GM18511 (cell line): ENCODE data around the gene CEBPA.

ENCODE experiments used
- ATAC-seq: cut with Tn5 transposase; IDR thresholded peaks from one replicate; pipeline ENCODE4 v1.9.1; 2021; ENCODE audit warnings: mild to moderate bottlenecking, moderate library complexity; ENCODE audit not compliant: unreplicated experiment

The CEBPA gene

DNA sequence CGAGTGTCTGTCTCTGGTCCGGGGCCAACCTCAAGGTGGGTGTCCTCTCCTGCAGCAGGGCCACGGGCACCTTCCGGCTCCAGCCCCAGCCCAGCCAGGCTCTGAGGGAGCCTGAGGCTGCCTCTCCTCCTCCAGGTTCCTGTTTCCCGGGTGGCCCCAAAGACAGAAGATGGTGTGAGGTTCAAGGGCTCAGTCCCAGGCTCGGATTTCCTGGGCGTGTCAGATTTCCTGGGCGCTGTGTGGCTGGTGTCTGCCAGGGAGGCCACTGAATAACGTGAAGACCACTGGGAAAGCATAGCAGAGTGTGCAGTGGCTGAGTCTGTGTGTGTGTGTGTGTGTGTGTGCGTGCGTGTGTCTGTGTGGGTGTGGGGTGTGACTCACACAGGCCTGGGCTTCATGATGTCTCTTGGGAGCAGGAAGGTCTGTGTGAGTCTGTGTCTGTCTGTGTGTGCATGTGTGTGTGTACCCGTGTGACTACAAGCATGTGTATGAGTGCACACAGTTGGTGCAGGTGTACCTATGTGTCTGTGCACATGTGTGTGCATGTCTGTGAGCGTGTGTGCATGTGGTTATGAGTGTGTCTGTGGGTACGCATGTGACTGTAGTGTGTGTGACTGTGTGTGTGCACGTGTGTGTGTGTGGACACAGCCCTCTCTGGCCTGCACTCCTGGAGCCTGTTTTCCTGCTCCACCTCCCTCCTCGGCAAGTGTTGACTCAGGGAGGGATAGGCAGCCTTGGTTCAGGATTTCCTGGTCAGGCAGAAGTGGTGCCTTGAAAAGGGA lies 28.3 kb downstream of the CEBPA start:
- no peak for ATAC-seq

DNA sequence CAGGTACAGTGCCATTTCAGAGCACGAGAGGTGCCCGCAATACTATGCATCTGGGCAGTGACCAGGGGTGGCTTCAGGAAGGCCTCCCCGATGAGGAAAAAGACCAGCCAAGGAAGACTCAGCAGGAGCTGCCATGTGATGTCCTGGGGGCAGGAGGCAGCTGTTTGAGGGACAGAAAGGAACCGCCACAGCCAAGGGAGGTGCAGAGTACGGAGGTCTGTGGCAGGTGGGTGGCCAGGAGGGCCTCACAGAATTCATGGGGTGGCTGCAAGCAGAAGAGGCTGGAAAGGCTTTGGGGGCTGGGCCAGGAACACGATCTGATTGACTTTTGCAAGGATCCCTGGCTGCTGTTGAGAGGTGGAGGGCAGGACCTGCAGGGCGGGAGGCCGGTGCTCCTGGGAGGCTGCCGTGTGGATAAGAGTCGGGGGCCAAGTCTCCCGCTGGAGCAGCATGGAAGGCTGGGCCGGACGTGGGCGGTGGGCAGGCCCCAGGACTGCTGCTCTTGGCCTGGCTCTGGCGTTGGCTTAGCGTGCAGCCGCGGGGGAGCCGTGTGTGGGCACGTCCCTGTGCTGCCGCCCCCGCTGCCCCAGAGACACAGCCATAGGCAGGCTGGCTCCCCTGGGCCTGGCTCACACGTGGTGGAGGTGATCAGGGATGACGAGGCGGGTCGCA lies 29.1 kb downstream of the CEBPA start:
- no peak for ATAC-seq

DNA sequence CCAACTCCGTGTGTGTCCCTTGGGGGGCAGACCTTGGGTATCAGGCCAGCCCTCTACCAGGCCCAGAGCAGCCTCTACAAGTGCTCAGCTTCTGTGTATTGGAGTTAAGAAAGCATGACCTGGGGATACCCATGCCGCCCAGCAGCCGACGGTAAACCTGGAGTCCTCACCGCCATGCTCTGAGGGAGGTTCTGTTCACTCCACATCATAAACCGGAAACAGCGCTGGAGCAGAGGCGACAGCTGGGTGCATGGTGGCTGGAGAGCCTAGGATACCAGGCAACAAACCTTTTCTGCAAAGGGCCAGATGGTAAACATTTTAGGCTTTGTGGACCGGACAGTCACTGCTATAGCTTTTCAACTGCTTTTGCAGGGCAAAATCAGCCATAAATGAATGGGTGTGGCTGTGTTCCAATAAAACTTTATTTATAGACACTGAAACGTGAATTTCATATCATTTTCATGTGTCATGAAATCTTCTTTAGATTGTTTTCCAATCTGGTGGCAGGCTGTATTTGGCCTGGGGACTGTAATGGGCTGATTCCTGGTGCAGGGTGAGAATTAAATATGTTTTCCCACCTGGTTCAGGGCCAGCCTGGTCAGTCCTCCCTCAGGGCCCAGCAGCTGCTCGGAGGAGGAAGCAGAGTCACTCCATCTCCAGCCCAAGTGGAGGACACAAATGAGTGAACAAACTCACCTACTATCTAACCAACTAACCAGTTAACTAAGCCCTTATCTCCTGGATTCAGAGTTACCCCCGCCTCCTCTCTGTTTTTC lies 30.9 kb downstream of the CEBPA start:
- ATAC-seq = no peak

DNA sequence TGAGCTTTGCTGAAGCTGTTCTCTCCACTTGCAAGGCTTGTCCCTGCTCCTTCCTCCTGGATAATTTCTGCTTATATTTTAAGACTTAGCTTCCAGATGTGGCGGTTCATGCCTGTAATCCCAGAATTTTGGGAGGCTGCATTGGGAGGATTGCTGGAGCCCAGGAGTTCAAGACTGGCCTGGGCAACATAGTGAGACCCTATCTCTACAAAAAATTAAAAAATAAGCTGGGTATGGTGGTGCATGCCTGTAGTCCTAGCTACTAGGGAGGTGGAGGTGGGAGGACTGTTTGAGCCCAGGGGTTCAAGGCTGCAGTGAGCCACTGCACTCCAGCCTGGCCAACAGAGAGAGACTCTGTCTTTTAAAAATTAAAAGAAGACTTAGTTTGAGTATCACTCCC lies 31.6 kb downstream of the CEBPA start:
- ATAC-seq = no peak

DNA sequence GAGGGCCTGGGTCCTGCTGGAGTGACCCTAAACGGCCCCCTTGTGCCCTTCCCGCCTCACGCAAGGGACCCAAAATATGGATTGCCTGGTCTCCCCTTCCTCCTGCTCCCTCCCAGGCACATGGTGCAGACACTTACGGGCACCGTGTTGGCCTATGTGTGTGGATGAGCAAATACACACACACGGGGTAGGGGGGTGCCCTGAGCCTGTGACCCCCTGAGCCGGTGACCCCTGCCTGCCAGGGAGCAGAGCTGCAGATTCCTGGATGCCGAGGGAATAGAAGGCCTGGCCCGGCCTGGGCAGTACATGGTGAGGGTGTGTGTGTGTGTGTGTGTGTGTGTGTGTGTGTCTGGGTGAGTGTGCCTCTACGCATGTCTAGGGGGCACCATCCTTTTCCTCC lies 33.3 kb downstream of the CEBPA start:
- no peak for ATAC-seq

DNA sequence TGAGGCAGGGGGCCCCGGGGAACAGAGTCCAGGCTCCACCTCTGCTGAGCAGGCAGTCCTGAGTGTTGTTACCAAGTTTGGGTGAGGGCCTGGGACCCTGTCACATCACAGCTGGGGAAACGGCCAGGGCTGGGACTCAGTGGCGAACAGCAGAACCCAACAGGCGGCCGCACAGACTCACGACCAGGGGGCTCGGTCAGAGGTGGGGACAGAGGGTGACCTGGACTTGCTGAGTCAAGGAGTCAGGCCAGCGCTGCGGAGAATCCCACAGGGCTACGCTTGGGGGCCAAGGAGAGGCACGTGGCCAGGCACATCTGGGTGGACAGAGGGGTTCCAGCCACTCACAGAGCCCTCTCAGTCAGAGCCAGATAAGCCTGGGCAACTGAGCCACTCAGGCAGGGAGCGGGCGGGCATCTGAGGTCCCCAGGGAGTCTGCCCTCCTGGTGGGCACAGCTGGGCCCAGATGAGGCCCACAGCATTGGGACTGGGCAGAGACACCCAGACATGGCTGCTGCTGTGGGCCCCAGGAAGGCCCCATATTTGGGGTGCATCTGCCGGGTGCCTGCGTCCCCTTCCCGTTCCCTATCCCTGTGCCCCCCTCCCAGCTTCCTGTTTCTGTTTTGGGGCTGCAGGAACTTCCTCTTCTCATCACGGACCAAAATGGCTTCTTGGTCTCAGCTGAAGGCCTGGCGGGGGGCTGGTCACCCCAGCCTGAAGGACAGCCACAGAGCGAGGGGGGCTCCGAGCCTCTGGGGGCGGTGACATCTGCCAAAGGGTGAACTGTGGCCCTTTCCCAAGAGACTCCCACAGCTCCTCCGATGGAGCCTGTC lies 34.0 kb downstream of the CEBPA start:
- ATAC-seq = no peak

DNA sequence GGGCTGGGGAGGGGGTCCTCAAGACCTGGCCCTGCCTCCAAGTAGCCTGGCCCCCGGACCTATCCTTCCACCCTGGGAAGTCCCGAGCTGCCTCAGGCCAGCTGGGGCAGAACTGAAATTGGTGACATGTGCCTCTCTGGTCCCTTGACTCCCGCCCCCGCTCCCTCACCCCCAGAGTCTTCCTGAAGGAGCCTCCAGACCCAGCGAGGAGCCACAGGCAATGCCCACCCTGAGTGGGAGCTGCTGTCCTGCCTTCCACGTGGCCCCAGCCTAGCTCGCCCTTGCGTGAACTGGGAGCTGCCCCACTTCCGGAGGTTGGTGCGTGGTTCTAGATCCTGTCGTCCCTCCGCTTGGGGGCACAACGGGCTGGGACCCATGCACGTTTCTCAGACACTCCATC lies 34.6 kb downstream of the CEBPA start:
- no peak for ATAC-seq

DNA sequence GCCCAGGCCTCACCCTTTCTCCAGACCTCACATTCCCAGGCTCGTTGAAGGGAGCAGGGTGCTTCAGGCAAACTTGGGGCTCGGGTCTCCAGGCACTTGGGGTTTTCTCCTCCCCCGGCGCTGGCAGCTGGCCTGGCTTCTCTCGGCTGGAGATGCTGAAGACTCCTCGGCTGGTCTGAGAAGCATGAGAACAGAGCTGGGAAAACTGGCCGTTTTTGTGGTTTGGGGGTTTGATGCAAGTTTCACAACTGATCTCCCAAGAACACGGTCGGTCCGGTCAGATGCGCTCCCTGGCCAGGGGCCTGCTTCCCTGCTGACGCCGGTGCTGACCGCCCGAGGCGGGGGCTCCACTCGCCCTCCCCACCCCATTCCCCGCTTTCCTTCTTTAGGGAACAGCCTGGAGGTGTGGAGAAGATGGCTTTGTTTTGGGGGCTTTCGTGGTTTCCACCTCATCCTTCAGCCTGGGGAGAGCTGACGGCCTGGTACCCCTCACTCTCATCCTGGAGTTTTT lies 35.3 kb downstream of the CEBPA start:
- ATAC-seq = no peak

DNA sequence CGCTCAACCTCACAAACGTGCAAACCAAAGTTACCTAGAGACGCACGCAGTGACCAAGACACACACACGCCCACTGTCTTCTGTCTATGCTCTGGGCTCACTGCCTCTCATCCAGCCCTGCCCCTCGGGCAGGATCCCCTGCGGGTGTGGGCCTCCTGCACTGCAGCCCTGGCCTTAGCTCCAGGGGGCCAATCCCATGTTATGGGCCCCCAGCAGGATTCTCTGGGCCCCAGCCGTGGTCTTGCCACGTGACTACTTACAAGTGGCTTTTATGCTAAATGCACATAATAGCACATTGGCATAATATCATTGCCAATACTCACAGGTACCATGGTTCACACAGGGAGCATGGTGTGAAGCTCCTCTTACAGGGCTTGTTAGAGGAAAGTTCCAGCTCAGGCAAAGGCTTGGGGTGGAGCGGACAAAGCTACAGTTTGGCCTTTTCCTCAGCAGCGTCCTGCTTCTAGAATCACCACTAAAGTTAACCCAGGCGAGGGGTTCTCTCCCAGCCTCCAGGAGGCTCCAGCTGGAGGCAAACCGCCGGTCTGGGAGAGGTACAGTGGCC lies 37.4 kb downstream of the CEBPA start:
- ATAC-seq = no peak

DNA sequence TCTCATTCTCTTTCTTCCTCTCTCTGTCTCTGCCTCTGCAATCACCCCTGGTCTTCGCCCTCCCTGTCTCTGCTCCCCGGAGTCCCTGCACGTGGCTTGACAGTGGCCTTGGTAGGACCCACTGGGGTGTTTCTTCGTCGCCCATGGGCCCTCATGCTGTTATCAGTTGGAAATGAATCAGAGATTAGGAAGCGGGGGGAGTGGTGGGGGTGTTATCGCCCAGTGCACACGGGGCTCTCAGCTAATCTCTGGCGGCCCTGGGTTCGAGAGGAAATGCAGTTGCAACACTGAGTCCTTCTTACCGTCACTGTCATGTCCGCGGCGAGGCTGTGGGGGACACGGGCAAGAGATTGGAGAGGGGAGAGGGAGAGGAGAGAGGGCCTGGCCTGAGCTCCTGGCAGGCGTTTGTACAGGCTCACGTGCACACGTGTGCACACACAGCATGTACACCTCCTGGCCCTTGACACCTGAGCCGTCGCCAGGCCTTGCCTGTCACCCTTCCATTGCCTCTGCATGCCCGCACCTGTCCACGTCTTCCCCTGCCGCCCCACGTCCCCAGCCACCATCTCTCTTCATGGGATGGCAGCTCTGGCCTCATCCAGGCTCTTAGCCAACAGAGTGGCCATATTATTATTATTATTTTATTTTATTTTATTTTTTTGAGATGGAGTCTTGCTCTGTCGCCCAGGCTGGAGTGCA lies 38.9 kb downstream of the CEBPA start:
- ATAC-seq = no peak

DNA sequence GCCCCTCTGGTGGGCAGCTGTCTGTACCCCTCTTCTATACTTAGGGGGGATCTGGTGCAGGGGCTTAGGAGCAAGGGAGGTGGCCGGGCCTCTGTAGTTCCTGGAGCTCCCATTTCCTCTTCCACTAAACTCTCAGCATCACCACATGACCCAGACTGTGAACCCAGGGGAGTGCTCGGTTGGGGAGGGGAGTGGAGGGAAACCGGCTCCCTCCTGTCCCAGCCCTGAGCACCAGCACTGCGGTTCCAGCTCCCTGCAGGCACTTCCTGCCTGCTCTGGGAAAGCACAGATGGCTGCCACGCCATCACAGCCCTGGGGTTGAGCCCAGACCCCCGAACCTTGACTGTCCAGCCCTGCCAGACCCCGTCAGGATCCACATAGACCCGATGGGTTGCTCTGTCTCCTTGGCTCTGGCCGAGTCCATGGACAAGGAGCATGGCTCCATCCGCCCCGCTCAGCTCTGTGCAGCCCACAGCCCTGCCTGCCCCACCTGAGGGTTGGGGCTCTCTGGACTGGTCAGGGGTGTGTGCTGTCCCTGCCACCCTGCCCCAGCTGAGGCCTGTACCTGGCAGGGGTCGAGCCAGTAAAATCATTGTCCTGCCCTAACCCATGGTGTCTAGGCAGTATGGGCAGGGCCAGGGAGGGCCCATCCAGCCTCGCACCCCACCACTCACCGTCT lies 40.7 kb downstream of the CEBPA start:
- ATAC-seq = no peak

DNA sequence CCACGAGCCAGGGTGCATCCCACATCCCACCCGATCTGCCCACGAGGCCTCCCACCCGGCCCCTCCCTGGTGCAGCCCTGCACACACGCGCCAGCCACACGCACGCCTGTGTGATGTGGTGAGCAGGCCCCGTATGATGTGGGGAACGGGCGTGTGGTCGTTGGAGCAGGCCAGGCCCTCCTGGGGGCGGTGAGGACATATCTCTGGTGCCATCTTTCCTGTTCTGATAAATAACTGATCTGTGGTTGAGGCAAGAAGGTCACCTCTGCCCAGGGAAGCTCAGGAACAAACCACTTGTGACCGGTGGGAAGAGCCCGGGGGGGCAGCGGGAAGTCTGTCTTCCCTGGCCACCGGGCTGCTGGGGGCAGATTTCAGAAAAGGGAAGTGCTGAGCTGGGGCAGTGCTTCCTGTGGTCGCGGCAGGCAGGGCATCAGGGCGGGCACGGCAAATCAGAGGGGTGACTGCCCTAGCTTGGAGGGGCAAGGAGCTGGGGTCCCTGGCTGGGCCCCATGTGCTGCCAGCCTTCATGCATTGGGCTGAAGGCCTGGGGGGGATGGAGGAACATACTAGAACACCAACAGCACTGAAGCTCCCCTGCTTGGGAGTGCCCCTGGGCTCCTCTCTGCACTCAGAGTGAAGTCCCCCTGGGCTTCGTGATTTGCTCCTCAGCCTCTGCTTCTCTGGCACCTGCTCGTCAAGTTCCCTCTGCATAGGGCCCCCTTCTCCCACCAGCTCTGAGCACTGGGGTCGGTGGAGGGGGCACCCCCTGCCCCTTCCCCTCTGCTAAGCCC lies 41.5 kb downstream of the CEBPA start:
- no peak for ATAC-seq

DNA sequence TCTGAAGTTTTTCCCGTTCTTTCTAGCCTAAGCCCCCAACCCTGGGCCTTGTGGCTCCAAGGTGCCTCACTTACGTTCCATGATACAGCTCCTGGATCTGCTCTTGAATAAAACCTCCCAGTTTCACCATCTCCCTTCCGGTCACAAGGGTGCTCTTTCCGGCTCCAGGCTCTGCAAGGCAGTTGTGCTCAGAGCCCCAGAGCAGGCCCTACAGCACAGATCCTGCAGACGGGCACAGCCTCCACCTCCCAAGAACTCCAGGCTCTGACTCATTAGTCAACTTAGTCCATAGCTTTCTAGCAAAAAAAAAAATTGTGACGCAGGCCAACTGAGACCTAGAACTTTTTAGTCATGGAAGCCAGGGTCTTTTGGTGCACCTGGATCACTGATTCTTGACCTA lies 42.8 kb downstream of the CEBPA start:
- ATAC-seq = no peak

DNA sequence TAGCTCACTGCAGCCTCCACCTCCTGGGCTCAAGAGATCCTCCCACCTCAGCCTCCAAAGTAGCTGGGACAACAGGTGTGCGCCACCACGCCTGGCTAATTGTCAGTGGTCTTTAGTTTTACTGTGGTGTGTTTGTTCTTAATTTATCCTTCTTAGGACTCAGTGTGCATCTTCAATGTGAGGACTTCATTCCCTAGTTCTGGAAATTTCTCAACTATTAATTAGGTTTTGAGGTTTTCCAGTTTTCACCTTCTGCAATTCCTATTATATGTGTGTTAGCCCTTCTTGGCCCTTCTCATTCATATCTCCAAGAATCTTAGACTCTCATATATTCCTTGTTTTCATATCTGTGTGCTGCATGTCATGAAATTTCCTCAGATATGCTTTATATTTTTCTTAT lies 44.5 kb downstream of the CEBPA start:
- ATAC-seq = no peak

DNA sequence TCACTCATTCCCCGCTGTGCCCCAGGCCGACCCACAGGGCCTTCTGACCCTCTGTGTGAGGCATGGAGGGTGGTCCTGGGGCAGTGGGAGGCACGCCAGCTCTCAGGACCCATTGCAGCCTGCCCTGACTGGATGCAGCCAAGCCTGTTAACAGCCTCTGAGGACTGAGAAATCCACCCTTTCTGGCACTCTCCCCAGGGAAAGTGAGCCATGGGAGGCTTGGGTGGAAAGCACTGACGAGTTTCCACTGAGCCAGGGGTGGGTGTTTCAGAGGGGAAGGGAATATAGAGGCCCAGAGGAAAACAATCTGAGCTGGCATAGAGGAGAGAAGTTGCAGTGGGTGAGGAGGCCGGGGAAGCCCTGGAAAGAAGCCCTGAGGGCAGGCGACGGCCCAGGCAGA lies 46.1 kb downstream of the CEBPA start:
- no peak for ATAC-seq

DNA sequence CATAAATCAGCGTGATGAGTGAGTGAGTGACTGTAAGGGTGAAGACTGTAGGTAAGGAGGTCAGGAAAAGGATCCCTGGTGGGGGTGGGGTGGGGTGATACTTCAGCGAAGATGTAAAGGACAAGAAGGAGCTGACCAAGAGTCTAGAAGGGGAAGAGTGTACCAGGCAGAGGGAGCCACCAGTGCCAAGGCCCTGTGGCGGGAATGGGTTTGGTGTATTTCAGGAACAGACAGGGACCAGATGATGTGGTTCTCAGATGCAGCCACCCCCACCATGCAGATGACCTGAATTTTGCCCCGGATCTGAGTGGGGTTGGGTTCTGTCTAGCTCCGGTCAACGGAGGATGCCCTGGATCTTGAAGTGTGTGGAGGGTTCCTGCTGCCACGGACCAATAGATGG lies 46.6 kb downstream of the CEBPA start:
- ATAC-seq = no peak

DNA sequence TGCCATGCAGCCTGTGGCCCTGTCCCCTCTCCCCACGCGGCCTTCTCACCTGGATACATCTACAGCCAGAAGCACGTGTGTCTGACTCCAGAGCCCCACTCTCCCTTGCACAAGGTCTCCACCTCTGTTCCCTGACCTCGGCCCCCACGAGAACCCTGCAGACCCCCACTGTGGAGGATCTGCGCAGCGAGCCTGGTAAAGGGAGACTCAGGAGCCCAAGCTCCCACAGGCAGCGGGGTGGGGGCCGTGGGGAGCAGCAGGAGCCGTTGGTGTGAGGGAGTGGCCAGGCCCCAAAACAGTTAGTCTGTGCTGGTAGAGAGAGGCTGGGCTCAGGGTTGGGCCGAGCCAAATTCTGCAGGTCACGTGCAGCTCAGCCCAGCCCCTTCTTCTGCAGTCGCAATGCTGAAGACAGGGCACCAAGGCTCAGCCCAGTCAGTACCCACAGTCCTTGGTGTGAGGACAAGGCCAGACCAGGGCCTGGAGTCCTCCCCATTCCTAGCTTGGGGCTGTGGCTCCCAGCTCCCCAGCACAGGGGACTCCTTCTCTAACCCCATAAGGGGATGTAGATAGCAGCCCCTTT lies 48.0 kb downstream of the CEBPA start:
- no peak for ATAC-seq

DNA sequence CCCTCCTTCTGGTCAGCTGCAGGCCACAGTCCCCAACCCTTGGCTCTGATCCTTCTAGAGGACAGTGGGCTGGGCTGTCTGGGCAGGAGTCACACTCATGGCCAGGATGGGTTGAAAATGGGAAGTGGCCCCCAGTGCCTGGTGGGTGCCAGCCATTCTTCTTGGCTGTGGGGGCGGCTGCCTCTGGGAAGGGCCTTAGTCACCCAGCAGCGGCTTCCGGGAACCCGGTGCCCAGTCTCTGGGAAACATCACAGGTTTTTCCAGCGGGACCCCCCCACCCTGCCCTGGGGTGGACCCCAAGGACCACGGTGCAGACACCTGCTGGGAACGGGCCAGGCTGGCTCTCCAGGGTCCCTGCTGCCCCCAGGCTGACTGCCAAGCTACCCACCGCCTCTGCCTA lies 49.4 kb downstream of the CEBPA start:
- ATAC-seq = no peak
